ENCODE measurements around the gene TP53I3. TPM values are rescaled to one million over a fixed set of nuclear protein-coding genes. Genes with fewer than 3 reads are reported as not detected.
"Not testable (repeated sequence)": the region's sequence is repeated elsewhere in the genome, so short reads cannot be mapped to it uniquely, and the experiment has no call there.

The TP53I3 gene
- total RNA-seq, 1 experiment from 2014 or later = 185 TPM

DNA sequence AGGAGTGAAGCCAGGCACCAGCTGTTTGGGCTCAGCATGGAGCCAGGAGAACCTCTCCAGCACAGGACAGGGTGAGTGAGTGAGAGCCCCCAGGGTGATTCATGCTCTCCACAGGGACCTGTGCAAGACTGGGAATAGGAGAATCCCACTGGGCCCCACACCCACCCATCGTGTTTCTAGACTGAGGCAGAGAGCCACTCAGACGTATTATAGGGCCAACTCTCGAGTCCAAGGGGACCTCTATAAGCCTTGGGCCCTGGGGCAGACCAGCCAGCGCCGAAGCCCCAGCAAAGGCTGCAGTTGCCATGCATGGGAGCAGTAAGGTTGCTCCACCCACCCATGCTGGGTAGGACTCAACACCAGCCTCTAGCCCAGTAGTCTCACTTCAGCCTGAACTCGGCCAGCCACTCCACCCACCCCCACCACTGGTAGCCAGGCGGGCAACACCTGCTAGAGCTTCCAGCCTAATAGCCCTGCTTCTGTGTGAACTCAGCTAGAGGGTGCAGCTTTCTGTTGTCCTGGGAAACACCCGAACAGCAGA is 19.5 kb upstream of the TP53I3 start:
- in situ Hi-C loops (cut with HindIII; ENCODE audit: low pct_unique_long_range_greater_than_20kb, low sequenced_read_pairs) = no loop called here
- no peak for DNase-seq (ENCODE audit: low read depth)

DNA sequence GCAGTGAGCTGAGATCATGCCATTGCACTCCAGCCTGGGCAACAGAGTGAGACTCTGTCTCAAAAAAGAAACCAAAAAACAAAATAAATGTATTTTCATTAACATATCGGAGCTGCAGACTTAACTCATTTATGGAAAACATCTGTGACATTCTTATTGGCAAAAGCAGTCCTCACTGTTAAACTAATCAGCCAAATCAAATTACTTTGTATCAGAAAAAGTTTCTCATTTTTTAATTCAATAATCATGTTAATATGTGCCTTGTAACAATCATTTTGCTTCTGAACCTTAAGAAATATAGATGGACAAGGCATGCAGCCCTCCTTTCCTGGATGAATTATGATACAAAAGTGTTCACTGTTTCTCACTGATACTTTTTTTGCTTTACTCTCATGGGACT is 18.0 kb upstream of the TP53I3 start:
- DNase-seq (ENCODE audit: low read depth) = no peak
- in situ Hi-C loops (cut with HindIII; ENCODE audit: low pct_unique_long_range_greater_than_20kb, low sequenced_read_pairs) = no loop called here

DNA sequence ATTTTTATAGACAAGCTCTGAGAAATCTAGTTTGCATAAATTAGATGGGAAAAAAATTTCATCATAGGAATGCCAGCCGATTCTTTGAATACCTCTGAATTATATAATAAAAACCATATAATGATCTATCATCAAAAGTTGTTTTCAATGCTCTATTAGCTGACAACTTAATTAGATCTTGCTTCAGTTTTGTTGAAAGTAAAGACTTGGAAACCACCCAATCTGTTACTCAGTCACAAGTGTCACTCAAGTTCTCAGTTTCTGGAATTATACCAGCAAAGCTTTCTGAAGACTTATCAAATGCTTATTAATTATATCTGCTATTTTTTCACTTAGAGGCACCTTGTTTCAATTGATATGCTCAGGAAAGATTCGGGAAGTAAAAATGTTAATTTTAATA is 17.4 kb upstream of the TP53I3 start:
- DNase-seq (ENCODE audit: low read depth) = no peak
- in situ Hi-C loops (cut with HindIII; ENCODE audit: low pct_unique_long_range_greater_than_20kb, low sequenced_read_pairs) = no loop called here

DNA sequence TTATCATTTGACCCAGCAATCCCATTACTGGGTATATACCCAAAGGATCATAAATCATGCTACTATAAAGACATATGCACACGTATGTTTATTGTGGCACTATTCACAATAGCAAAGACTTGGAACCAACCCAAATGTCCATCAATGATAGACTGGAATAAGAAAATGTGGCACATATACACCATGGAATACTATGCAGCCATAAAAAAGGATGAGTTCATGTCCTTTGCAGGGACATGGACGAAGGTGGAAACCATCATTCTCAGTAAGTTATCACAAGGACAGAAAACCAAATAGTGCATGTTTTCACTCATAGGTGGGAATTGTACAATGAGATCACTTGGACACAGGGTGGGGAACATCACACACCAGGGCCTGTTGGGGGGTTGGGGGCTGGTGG is 16.1 kb upstream of the TP53I3 start:
- in situ Hi-C loops (cut with HindIII; ENCODE audit: low pct_unique_long_range_greater_than_20kb, low sequenced_read_pairs); DNase-seq (ENCODE audit: low read depth): not testable (repeated sequence)

DNA sequence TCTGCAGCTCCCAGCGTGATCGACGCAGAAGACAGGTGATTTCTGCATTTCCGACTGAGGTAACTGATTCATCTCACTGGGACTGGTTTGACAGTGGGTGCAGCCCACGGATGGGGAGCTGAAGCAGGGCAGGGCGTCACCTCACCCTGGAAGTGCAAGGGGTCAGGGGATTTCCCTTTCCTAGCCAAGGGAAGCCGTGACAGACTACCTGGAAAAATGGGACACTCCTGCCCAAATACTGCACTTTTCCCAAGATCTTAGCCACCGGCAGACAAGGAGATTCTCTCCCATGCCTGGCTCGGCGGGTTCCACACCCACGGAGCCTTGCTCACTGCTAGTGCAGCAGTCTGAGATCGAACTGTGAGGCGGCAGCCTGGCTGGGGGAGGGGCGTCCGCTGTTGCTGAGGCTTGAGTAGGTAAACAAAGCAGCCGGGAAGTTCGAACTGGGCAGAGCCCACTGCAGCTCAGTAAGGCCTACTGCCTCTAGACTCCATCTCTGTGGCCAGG is 10.6 kb upstream of the TP53I3 start:
- in situ Hi-C loops (cut with HindIII; ENCODE audit: low pct_unique_long_range_greater_than_20kb, low sequenced_read_pairs); DNase-seq (ENCODE audit: low read depth): not testable (repeated sequence)

DNA sequence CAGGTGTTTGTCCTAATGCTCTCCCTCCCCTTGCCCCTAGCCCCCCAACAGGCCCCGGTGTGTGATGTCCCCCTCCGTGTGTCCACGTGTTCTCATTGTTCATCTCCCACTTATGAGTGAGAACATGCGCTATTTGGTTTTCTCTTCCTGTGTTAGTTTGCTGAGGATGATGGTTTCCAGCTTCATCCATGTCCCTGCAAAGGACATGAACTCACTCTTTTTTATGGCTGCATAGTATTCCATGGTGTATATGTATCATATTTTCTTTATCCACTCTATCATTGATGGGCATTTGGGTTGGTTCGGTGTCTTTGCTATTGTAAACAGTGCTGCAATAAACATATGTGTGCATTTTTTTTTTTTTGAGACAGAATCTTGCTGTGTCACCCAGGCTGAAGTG is 8.6 kb upstream of the TP53I3 start:
- DNase-seq (ENCODE audit: low read depth); in situ Hi-C loops (cut with HindIII; ENCODE audit: low pct_unique_long_range_greater_than_20kb, low sequenced_read_pairs): not testable (repeated sequence)

DNA sequence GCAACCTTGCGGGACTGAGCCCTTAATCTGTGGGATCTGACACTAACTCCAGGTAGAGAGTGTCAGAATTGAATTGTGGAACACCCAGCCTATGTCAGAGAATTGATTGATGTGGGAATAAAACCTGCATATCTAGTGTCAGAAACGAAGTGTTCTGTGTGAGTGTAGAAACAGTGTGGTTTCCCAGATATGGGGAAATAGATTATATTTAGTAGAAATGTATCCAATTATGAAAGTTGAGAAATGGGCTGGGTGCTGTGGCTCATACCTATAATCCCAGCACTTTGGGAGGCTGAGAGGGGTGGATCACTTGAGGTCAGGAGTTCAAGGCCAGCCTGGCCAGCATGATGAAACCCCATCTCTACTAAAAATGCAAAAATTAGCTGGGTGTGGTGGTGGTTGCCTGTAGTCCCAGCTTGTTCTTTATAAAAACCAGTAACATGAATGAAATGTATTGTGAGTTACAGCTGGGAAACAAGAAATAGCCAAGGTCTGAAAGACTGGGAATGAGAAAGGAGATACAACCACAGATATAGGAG is 4.3 kb upstream of the TP53I3 start:
- in situ Hi-C loops (cut with HindIII; ENCODE audit: low pct_unique_long_range_greater_than_20kb, low sequenced_read_pairs) = no loop called here
- no peak for DNase-seq (ENCODE audit: low read depth)

DNA sequence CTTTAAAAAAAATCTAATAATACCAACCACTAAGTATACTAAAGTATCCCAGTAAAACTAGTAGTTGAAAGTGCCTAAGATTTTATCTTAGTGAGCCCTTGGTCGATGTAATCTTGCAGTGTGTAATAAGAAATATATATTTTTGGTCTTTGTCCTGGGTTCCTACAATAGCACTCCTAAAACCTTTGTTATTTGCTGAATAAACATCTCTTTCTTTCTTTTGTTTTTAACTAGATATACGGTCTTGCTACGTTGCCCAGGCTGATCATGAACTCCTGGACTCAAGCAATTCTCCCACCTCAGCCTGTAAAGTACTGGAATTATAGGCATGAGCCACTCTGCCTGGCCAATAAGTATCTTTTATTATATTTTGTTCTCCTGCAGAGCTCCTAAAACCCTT is 2.4 kb upstream of the TP53I3 start:
- in situ Hi-C loops (cut with HindIII; ENCODE audit: low pct_unique_long_range_greater_than_20kb, low sequenced_read_pairs) = no loop called here
- no peak for DNase-seq (ENCODE audit: low read depth)

DNA sequence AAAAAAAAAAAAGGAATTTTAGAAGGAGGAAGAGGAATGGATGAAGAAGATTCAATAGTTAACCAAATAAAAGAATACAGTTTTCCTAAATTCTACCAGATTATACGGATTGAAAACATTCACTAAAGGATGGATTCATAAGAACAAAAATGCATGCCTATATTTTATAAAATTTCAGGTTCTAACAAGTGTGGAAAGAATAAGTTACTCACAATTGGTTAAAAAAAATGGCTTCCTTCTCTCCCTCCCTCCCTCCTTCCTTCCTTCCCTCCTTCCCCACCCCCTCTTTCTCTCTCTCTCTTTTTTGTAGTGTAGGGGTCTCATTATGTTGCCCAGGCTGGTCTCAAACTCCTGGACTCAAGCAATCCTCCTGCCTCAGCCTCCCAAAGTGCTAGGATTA is 1.6 kb upstream of the TP53I3 start:
- in situ Hi-C loops (cut with HindIII; ENCODE audit: low pct_unique_long_range_greater_than_20kb, low sequenced_read_pairs) = no loop called here
- DNase-seq (ENCODE audit: low read depth) = no peak

DNA sequence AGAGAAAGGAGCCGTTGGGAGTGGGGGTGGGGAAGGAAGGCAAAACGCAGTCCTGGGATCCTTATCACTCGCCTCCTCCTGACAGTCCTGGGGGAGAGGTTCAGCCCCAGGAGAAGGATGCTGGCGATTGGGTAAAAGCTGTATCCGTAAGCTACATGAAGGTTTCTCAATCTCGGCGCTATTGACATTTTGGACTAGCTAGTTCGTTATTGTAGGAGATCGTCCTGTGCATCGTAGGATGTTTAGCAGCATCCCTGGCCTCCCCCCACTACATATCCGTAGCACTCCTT is 511 bp upstream of the TP53I3 start:
- DNase-seq (ENCODE audit: low read depth) = no peak
- in situ Hi-C loops (cut with HindIII; ENCODE audit: low pct_unique_long_range_greater_than_20kb, low sequenced_read_pairs) = no loop called here

DNA sequence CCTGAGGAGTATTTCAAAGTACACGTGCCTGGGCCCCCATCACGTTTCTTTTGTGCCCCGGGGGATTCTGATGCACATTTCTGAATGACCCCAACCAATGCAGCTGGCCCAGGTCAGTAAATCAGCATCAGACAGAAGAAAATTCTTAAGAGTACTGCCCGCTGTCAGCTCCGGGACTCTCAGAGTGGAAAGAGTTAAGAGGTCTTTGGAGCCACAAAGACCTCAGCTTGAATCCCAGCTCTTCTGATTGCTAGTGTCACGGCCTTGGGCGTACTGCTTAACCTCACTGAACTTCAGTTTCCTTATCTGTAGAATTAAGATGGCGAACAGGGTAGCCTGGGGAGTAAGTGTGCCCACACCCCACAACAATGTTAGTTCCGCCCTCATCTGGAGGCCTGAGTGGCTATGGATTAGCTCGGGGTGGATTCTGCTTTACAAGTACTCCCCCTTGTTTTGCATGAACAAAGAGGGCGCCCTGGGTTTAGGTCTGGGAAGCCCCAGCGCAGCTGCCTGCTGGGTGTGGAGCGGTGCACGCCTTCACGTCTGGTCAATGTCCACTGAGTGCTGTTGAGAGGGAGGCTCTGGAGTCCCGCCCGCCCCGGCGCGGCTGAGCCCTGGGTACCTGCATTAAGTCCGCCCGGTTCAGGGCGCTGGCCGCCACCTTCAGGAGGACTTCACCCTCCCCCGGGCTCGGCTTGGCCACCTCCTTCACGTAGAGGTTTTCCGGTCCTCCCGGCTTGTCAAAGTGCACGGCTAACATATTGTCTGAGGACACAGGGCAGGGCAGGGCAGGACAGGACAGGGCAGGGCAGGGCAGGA is 858 bp downstream of the TP53I3 start:
- peak; percentile 95 for DNase-seq (ENCODE audit: low read depth)
- in situ Hi-C loops (cut with HindIII; ENCODE audit: low pct_unique_long_range_greater_than_20kb, low sequenced_read_pairs) = no loop called here

DNA sequence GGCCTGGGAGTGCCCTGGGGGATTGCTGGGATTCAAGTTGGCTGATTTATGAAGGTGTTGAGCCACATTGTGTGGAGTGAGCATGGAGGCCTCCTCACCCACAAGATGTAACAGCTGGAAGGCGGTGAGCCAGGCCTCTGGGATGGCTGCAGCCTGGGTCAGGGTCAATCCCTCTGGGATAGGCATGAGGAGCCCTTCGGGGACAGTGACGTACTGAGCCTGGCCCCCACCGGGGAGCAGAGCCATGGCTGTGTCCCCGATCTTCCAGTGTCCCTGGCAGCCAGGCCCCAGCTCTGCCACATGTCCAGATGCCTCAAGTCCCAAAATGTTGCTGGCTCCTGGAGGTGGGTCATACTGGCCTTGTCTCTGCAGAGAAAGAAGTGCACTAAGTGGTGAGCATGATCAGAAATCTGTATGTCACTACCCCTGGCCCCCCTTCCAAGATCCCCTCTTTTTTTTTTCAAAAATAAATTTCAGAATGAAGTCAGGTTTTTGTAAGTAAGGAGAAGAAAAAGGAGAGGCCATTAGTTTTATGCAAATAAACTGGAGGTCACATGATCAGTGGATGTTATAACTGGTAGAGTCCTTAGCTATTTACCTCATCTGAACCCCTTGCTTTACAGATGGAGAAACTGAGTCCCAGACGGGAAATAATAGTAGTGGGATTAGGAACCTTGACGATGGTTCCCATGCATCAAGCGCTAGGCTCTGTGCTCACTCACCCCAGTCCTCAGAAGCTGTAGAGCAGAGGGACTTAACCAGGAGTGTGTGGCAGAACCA is 1.7 kb downstream of the TP53I3 start:
- DNase-seq (ENCODE audit: low read depth) = no peak
- in situ Hi-C loops (cut with HindIII; ENCODE audit: low pct_unique_long_range_greater_than_20kb, low sequenced_read_pairs) = no loop called here

DNA sequence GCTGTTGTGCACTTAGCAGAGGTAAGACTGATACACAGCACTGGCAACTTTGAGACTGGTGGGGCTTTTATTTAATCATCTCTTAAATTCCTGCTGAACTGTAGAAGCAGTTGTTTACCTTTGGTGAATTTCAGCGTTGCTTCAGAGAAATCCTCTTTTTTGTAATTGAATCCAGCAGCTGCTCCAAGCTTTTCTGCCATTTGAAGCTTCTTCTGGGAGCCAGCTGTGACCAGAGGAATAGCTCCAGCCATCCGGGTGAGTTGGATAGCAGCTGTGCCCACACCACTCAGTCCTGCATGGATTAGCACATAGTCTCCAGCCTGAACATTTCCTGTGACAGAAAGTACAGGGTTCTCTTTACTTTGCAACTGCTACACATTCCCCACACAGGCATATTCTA is 3.9 kb downstream of the TP53I3 start:
- no peak for DNase-seq (ENCODE audit: low read depth)
- in situ Hi-C loops (cut with HindIII; ENCODE audit: low pct_unique_long_range_greater_than_20kb, low sequenced_read_pairs) = no loop called here

DNA sequence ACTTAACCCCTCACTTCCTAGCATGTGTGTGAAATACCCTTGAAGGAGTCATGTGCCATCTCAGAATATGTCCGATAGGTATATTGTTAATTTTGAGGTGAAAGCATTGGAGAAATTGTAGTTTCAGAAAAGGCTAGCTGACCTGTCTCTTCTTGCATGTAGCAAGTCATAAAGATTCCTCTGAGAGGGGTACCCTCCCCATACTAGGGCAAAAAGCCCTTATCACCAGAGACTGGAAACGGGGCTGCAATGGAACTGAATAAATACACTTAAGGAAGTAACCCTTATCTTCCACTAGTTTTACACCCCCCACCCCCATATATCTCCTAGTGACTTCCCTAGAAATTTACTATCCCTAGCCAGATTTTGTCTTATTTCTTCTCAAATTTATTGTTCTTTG is 6.8 kb downstream of the TP53I3 start:
- in situ Hi-C loops (cut with HindIII; ENCODE audit: low pct_unique_long_range_greater_than_20kb, low sequenced_read_pairs) = no loop called here
- no peak for DNase-seq (ENCODE audit: low read depth)

DNA sequence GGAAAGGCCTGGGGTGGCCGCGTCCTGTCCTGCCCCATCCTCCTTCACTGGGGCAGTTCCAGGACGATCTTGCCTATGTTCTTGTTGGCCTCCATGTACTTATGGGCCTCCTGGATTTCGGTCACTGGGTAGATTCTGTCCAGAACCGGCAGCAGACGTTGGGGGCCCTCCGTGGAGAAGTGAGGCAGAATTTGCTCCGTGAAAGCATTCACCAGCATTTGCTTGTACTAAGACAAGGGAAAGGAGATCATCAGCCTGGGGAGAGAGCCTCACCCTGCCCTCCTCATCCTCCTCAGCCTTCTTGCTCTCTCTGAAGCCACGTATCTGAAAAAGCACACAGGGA is 7.1 kb downstream of the TP53I3 start:
- in situ Hi-C loops (cut with HindIII; ENCODE audit: low pct_unique_long_range_greater_than_20kb, low sequenced_read_pairs) = no loop called here

DNA sequence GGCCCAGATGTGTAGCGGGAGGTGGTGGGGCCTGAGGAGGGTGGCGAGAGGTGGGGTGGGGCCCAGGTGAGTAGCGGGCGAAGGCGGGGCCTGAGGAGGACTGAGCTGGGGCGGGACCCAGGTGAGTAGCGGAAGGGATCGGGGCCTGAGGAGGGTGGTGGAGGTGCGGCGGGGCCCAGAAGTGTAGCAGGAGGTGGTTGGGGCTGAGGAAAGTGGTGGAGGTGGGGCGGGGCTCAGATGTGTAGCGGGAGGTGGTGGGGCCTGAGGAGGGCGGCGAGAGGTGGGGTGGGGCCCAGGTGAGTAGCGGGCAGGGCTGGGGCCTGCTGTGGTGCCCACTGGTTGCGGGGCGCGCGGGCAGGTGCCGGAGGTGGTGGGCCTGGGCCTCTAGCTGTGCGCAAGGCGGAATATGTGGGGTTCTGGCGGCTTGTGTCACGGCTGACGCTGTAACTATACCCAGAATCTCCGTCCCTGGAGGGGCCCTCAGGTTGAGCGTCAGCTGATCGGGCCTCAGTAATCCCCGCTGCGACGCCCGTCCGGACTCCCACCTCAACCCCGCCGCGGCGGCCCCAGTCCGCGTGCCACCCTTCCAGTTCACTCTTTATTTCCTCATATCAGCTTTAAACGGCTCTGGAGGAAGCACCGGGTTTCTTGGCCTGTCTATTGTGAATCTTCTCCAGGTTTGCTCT is 7.6 kb downstream of the TP53I3 start:
- no peak for DNase-seq (ENCODE audit: low read depth)
- in situ Hi-C loops (cut with HindIII; ENCODE audit: low pct_unique_long_range_greater_than_20kb, low sequenced_read_pairs) = no loop called here

More for the DNA sequence above, 7.1 kb downstream of the TP53I3 start:
- no peak for DNase-seq (ENCODE audit: low read depth)

DNA sequence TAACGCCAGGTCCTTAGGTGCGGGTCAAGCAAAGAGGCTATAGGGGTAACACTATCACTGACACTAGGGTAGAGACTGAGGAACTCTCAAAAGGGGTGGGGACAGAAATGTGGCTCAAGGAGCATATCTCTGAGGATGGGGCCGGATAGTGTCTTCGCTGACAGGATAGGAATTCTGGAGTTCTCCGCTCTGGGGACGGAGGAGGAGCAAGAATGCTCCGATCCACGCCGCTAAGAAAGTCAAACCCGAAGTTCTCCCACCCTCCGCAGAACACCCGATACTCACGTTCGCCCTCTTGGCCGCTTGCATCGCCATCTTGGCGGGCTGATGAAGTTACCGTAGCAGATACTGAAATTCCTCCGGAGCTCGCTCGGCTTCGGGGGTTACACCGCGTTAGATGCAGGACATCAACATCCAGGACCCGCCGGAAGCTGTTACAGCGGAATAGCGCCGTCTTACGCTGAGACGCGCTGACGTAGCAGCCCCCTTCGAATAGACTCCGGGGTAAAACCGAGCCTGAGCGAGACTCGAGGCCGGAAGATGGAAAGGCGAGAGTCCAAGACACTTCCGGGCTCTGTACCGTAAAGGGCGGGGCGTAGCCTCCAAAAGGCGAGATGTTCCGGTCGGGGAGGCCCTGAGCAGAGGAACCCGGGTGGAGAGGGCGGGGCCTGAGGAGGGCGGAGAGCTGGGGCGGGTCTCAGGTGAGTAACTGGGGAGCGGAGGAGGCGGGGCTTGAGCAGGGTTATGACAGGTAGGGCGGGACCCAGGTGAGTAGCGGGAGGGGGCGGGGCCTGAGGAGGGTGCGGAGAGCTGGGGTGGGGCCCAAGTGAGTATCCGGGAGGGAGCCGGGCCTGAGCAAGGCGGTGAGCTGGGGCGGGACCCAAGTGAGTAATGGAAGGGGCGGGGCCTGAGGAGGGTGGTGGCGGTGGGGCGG is 8.5 kb downstream of the TP53I3 start, which contains the start of gene SF3B6:
Gene SF3B6 (minus strand): TSS at position 412 of the 934 bp plus-strand sequence. CDS start 97 bp downstream, at position 315.
- peak; percentile 99 for DNase-seq (ENCODE audit: low read depth)
- in situ Hi-C loops (cut with HindIII; ENCODE audit: low pct_unique_long_range_greater_than_20kb, low sequenced_read_pairs) = no loop called here

DNA sequence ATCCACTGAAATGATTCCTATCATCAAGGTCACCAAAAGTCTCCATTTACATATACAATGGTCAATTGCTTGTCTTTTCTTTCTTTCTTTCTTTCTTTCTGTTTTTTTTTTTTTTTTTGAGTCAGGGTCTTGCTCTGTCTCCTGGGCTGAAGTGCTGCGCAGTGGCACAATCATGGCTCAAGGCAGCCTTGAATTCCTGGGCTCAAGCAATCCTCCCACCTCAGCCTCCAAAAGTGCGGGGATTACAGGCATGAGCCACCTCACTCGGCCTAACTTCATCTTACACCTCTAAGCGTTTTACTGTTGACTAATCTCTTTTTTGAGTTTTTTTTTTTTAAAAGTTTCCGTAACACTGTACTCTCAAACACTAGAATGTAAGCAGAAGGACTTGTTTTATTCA is 9.4 kb downstream of the TP53I3 start:
- in situ Hi-C loops (cut with HindIII; ENCODE audit: low pct_unique_long_range_greater_than_20kb, low sequenced_read_pairs) = no loop called here
- no peak for DNase-seq (ENCODE audit: low read depth)

Data from Caki2 (cell line).